ENCODE results near the gene ZNF536.
"Not testable (repeated sequence)": the region's sequence is repeated elsewhere in the genome, so short reads cannot be mapped to it uniquely, and the experiment has no call there.

ZNF536 gene

DNA sequence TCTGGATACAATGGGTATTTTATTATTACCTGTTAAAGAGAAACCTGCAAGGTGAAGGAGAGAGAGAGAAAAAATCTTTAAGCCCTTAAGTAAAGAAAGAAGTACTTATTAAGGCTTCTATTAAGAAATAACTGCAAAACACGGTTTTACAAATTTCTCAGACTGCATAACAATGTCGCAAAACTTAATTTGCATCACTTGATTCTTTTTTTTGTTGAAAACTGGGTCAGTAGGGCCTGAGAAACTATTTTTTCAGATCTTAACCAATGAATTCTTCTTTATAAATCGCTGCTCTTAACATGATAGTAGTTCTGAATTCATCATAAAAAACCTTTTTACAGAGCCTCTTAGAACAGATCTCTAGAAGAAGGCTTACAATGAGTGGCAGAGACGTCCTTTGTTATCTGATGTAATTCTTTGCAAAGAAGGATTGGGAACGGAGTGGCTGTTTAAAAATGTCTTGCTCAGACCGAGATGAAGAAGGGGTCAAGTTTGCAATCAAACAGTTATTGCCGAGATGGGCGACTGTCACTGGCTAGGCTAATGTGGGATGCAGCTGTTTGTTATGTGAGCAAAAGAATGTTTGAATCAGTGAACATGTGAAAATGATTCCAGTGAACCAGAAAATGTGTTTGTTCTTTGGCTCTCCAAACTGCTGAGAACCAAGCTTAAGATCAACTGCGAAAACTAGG is 76.3 kb downstream of the ZNF536 start:
- no peak for DNase-seq

DNA sequence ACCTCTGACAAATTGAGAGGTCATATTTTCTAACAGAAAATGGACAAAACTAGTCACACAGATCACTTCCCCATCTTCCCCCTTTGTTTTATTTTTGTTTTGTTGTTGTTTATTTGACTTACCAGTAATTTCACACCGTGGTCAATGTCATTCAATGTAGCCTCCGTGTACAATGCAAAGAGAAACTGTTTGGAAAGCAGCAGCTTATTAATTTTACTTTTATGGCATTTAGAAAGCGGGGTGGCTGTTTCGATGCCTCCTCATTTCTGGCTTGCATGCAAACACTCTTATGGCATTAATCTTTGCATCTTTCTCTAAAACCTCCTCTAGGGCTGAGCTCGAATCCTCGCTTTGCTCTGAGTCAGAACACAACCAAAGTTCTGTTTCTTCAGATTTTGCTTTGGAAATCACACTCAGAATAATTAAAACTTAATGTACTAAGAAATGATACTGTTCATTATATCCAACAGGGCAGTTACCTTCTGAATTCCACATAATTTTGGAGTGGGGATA is 77.0 kb downstream of the ZNF536 start:
- no peak for DNase-seq

DNA sequence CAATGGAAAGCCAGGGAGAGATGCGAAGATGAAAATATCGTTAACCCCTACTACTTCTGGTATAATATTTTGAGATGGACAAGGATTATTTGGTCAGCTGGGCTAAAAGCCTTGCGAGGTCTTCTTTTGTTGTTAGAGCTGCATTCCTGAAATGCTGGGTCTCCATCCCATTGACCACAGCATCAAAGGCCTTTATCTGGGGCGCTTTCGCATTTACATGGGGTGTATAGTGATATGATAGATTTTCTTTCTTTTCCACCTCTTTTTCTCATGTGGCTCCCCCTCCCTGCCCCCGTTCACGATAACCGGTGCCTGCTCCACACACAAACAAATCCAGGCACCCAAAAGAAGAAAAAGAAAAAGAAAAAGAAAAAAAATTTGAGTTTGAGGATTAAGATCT is 77.5 kb downstream of the ZNF536 start:
- no peak for DNase-seq

DNA sequence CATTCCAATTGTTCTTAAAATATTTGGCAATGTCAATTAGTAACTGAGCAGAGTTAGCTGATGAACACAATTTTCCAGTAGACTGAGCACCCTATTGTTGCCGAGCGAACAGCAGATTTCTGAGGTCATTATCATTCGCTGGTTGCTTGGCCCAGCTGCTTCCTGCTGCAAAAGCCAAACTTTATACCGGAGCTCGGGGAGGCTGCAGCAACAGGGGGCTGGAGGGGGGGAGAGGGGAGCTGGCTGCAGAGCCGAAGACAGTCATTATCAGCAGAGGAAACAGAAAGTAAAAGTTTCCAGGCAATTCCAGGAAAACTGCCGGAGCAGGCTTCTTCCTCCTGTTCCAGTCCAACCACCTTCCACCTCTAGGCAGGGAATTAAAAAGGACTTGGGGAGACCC is 77.9 kb downstream of the ZNF536 start:
- DNase-seq: no peak

DNA sequence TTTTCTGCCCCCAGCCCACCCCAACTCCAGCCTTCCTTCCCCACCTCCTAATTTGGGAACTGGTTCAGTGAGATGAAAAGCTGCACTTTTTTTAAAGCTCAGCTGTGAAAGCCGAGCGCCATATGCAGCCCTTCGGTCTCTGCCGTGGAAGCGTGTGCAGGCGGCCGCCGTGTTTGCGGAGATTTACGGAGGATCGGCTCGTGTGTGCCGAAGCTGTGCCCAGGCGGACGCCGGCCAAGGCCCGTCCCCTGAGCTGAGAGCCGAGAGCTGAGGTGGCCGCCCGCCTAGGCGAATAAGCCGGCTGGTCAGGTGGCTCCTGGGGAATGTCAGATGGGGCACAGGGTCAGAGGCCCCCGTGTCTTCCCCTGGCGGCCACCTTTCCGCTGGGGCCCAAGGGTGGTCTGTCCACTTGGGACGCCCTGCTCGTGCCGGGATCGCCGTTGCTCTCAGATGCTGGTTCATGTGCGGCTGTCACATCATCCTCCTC is 78.7 kb downstream of the ZNF536 start:
- no peak for DNase-seq

DNA sequence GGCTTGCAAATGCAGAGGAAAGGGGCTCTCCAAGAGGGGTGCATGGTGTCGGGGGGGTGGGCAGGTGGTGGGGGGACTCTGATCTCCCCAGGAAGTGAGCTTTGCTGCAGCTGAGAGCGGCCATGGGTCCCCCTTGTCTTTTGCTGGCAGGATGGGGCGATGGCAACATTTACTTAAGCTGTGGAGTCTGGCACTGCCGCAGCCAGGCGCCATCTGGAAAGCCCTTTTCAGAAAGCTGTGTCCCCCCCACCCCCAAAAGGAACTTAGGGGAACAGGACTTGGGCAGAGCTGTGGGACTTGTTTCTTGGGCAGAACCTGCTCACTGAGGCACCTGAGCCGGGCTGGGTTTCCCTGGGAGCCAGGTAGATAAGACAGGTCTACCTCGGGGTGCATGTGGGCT is 80.7 kb downstream of the ZNF536 start:
- no peak for DNase-seq

DNA sequence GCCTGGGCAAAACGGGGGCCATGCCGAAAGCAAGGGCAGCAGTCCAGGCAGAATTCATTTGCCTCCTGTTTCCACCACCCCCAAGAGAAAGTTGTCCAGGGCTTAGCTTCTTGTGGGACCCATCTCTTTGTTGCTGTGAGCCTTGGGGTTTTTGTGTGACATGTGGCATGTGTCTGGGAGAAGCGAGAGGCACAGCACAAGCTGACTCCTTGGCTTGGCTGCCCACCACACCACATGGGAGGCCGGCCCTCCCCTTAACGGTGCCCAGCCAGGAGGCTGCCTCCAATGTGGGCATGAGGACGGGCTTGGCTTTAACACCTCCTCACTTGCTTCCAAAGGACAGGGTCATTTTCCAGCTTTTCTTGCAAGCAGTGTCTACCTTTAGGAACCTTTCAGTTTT is 81.6 kb downstream of the ZNF536 start:
- peak in 1 of 2 experiments; percentile 29 for DNase-seq

DNA sequence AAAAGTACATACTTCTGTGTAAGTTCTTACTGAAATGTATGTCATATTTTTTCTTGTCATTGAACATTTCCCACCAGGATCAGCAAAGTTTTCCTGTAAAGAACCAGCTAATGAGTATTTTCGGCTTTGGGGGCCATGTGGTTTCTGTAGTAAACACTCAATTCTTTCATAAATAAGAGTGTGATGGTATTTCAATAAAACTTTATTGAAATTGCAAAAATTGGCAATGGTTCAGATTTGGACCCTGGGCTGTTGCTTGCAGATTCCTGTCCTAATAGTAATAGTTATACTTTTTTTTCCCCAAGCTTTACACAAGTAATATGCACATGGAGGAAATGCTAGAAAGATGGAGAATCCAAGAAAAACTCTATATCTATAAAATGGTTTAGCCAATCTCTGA is 83.7 kb downstream of the ZNF536 start:
- DNase-seq: no peak

DNA sequence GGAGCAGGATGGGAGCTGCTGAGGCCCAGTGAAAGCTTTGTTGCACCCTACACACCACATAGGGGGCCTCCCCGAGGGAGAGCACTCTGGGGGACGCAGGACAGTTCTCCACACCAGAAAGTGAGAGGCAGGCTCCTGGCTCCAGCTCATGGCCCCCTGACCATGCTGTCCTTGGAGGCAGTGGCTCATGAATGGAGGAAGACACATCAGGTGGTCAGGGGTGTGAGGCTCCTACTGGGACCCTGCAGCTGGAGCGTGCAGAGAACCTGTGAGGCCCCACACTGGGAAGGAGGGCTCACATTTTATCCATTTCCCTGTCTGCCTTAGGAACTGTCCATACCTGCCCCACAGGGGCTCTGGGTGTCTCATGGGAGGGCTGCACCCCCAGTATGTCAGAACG is 85.3 kb downstream of the ZNF536 start:
- DNase-seq: no peak

DNA sequence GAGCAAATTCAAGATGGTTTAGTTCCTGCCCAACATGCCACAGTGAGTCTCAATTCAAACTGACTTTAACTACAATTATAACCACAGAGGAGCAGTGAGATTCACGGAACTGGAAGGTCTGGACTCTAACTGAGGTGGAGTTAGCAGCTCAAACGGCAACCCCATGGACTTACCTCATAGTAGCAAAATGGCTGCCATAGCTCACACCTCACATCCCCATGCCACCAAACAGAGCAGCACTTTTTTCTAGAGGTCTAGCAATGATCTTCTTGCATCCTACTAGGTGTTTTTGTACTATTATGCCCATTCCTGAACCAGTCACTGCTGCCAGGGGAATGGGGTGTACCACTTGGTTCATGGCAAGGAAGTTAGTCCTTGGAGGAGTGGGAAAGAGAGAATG is 87.7 kb downstream of the ZNF536 start:
- no peak for DNase-seq

DNA sequence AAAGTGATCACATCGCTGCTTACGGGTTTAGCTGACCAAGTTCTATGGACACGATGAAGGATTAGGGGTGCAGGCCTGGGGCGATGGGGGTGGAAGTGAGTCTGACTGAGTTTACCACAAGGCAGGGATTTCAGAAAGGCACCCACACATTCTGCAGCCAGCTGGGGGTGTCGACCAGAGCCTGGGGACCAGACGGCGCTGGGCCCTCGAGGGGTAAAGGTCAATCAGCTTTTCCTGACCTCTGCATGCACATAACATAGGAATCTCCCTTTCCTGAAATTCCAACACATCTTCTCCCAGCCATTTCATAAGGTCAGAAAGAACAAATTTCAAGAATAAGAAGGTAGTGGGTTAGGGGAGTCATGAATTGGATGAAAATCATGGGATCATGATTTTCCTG is 92.0 kb downstream of the ZNF536 start:
- no peak for DNase-seq

DNA sequence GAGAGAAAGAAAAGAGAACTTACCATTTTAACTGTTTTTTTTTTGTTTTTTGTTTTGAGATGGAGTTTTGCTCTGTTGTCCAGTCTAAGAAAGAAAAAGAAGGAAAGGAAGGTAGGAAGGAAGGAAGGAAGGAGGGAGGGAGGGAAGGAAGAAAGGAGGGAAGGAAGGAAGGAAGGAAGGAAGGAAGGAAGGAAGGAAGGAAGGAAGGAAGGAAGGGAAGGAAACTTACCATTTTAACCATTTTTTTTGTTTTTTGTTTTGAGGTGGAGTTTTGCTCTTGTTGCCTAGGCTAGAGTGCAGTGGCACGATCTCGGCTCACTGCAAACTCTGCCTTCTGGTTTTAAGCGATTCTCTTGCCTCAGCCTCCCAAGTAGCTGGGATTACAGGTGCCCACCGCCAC is 94.4 kb downstream of the ZNF536 start:
- not testable (repeated sequence) for DNase-seq

DNA sequence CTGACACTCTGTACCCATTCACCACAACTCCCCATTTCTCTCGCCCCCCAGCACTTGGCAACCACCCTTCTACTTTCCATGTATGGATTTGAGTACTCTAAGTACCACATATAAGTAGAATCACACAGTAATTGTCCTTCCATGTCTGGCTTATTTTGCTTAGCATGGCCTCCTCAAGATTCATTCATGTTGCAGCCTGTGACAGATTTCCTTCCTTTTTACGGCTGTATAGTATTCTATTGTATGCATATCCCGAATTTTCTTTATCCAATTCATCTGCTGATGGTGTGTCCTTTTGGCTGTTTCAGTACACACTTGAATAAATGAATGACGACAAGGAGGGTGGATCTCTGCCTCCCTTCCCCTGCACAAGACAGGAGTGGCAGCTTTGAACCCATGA is 95.1 kb downstream of the ZNF536 start:
- no peak for DNase-seq

DNA sequence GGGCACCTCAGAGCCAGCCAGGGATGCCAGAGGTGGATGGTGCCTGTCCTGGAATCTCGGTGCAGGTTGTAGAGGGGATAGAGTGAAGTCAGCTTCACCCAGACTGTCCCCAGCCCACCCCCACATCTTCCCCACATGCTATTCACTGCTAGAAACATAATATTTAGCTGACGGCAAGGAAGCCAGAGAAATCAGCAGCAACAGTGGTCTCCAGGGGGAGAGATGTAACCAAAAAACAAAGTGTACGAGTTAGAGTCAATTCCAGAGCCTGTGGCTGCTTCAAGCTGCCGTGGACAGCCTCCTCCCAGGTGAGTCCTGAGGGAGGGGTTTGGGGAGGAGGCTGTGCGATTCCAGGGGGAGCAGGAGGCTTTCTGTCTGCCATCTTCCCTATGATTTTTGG is 97.6 kb downstream of the ZNF536 start:
- no peak for DNase-seq

DNA sequence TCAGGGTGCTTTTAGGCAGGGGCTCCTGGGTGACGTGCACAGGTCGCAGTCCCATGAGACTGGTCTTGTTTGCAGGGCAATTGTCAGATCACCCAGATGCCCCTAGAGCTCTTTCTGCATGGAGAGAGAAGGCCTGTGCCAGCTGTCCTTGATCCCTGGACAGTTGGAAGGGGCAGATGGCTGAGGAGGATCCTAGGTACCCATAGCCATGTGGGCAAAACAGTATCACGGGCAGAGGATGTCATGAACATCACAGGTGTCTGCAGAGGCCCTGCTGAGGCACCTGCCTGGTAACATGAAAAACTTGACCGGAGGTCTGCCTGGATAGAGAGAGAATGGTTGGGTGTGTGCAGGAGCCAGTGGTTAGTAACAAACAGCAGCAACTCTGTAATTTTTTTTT is 99.3 kb downstream of the ZNF536 start:
- no peak for DNase-seq

DNA sequence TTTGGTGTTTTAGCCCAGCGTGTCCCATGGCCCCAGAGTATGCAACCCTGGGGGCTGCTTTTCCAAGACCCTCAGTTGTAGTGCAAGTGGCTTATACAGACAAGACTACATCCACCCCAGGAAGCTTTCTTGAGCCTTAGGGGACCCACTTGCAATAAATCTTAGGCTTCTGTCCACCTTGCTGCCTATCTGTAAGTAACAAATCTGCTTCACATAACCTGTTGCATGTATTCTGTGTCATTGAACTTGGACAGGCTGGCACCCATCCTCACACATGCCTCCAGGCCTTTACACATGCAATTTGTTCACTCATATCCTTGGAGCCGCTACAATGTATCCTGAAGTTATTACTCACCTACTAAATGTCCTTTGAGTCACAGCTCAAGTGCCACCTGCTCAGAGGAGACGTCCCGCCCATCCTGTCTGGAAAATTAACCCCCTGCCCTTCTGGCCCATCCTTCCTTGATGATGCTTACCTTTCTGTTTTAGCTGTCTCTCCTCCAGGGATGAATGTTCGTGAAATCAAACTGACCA is 101.2 kb downstream of the ZNF536 start:
- DNase-seq: no peak

DNA sequence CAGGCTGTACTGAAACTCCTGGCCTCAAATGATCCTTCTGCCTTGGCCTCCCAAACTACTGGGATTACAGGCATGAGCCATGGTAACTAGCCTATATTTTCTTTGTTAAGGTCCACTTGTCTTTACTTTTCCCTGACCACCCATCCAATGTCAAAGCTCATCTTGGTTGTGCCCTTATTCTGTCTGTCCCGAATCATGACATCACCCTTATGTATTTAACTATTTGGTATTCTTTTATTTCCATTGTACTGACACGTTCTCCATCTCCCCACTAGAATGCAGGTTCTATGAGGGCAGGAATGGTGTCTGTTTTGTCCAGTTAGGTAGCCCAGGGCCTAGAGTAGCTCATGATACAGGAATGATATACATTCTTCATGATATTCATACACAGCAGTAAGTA is 104.8 kb downstream of the ZNF536 start:
- no peak for DNase-seq

DNA sequence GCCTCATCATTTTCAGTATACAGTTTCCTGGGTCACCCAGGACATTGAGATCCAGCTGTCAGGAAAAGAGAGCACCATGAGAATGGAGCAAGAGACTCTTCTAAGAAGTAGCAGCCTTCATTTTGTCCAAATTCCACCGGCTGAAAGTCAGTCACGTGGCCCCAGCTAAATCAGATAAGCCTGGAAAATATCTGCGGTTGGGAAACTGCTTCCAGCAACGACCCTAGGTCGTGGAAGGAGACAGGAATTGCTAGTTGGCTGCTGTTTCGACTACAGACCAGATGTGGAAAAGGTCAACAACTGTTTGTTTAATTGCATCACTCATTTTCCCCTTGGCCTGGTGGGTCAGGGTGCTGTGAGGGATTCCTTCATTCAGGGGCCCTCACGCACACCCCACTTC is 107.0 kb downstream of the ZNF536 start:
- DNase-seq: no peak

DNA sequence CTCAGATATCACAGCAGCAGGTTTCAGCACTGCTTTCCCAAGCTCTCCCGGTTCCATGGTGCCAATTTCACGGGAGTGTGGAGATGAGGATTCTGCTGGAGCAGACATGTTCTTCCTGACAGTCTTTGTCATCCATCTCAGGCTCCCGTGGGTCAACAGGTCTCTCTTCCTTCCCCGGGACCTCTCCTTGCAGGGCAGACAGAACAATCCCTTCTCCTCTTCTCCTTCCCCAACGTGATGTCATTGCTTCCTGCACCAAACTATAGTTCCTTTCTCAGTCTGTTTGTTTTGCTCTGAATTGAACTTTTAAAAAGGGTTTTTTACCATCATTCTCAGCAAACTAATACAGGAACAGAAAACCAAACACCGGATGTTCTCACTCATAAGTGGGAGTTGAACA is 107.9 kb downstream of the ZNF536 start:
- no peak for DNase-seq

DNA sequence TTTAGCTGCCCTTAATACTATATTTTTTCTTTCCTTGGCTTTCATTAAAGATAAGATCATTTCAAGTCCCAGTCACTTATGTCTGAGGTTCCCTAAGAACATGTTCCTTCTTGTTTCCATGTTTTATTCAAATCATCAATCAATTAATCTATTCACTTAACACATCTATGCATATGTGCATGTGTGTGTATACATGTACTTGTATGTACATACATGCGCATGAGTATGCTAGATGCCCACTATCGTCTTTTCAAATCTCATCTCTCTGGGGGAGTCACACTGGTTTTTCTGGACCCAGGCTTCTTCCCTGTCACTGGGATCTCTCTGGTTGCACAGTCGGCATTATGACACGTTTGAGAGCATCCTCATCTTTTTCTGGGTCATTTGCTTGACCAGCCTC is 108.9 kb downstream of the ZNF536 start:
- DNase-seq: no peak

DNA sequence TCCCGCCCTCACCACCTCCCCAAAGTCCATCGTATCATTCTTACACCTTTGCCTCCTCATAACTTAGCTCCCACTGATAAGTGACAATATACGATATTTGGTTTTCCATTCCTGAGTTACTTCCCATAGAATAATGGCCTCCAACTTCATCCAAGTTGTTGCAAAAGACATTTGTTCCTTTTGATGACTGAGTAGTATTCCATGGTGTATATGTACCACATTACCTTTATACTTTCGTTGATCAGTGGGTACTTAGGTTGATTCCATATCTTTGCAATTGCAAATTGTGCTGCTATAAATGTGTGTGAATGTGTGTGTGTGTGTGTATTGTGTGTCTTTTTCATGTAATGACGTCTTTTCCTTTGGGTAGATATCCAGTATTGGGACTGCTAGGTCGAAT is 109.6 kb downstream of the ZNF536 start:
- no peak for DNase-seq

DNA sequence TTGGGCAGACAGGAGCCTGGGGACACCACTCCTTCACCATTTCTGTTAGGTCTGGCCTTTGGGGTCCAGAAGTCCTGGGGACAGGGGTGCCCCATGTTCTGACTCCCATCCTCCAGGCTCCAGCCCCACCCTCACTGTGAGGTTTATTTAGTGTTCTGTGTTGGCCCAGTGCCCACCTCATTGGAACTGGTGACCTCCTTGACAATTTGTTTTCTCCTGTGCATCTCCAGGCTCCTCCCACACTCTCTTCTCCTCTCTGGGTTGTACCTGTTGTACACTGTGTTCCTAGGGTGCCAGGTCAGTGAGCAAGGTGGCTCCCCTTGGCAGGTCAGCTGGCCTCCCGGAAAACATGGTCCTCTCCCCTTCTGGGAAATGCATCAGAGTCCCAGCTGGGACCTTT is 110.8 kb downstream of the ZNF536 start:
- no peak for DNase-seq

DNA sequence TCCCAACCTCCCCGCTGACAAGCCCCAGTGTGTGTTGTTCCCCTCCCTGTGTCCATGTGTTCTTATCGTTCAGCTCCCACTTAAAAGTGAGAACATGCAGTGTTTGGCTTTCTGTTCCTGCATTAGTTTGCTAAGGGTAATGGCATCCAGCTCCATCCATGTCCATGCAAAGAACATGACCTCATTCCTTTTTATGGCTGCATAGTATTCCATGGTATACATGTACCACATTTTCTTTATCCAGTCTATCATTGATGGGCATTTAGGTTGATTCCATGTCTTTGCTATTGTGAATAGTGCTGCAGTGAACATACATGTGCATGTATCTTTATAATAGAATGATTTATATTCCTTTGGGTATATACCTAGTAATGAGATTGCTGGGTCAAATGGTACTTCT is 114.1 kb downstream of the ZNF536 start:
- DNase-seq: not testable (repeated sequence)

DNA sequence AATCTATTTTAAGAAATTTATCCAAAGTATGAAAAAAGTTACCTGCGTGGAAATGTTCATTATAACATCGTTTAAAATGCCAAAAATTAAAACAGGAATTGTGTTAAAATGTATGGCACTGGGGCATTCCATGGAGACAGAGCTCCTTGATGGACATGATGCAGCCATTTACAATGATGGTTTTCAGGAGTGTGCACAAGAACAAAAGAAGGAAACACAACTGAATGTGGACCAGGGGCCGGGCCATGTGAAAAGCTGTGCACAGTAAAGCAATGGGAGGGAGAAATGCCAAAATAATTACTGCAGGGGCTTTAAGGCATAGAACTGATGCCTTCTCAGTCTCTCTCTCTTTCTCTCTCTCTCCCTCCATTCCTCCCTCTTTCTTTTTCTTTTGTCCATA is 115.0 kb downstream of the ZNF536 start:
- no peak for DNase-seq

DNA sequence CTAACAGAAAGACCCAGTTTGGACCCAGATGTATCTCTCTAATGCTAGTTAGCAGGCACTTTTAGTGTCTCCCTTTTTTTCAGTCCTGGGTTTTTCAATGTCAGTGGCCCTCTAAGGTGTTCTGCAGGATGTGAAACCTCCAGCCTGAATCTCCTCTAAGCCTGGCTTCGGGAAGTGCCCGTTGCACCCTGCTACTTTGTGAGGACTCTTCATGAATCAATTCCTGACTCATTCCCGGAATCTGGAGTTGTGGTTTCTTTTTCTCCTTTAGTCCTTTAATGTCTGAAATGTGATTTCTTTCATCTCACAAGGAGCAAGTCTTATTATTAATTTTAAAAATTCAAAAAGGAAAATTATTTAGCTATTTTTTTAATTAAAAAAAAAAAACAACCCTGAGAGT is 116.0 kb downstream of the ZNF536 start:
- DNase-seq: no peak

Data from cerebellar nuclear complex (tissue), 1 donor.